ENCODE measurements around the gene PLTP.
"Not testable (repeated sequence)": the region's sequence is repeated elsewhere in the genome, so short reads cannot be mapped to it uniquely, and the experiment has no call there.

PLTP gene

GRCh38 chr20:45883100-45883469 lies 28.9 kb downstream of the PLTP start:
- in situ Hi-C loops (cut with HindIII; ENCODE audit: low sequenced_read_pairs) = no loop called here
- no peak for DNase-seq (ENCODE audit: low read depth)
- TF ChIP-seq CTCF (IDR thresholded peaks at IDR 0.05; ENCODE audit: low read depth, low read length, missing control alignments) = no peak
- H3K4me3 ChIP-seq (ENCODE audit: low read depth, low read length) = no peak overlapping the region

- no peak overlapping the region for H3K4me3 ChIP-seq (ENCODE audit: low read depth, low read length)
- no peak for DNase-seq (ENCODE audit: low read depth)
- no peak for TF ChIP-seq CTCF (IDR thresholded peaks at IDR 0.05; ENCODE audit: low read depth, low read length, missing control alignments)
- in situ Hi-C loops (cut with HindIII; ENCODE audit: low sequenced_read_pairs) = no loop called here
Observed at GRCh38 chr20:45882469-45883099, 29.4 kb downstream of the PLTP start.

- no peak for TF ChIP-seq CTCF (IDR thresholded peaks at IDR 0.05; ENCODE audit: low read depth, low read length, missing control alignments)
- peak; percentile 99 for DNase-seq (ENCODE audit: low read depth)
- peak within 1 kb of the TSS; percentile 64 for H3K4me3 ChIP-seq (ENCODE audit: low read depth, low read length)
- in situ Hi-C loops (cut with HindIII; ENCODE audit: low sequenced_read_pairs) = no loop called here
Observed at GRCh38 chr20:45880988-45881788, 30.8 kb downstream of the PLTP start, which contains the start of gene ZSWIM1. Gene ZSWIM1, plus strand, starts transcription at chr20:45881227. Its CDS starts 1,366 bp downstream, at chr20:45882593.

GRCh38 chr20:45878076-45878761 lies 33.7 kb downstream of the PLTP start:
- in situ Hi-C loops (cut with HindIII; ENCODE audit: low sequenced_read_pairs) = no loop called here
- no peak overlapping the region for H3K4me3 ChIP-seq (ENCODE audit: low read depth, low read length)
- DNase-seq (ENCODE audit: low read depth) = no peak
- TF ChIP-seq CTCF (IDR thresholded peaks at IDR 0.05; ENCODE audit: low read depth, low read length, missing control alignments) = no peak

- no peak for DNase-seq (ENCODE audit: low read depth)
- no peak for TF ChIP-seq CTCF (IDR thresholded peaks at IDR 0.05; ENCODE audit: low read depth, low read length, missing control alignments)
- no peak overlapping the region for H3K4me3 ChIP-seq (ENCODE audit: low read depth, low read length)
- in situ Hi-C loops (cut with HindIII; ENCODE audit: low sequenced_read_pairs) = no loop called here
Observed at GRCh38 chr20:45874576-45874975, 37.4 kb downstream of the PLTP start.

- in situ Hi-C loops (cut with HindIII; ENCODE audit: low sequenced_read_pairs); H3K4me3 ChIP-seq (ENCODE audit: low read depth, low read length); DNase-seq (ENCODE audit: low read depth): not testable (repeated sequence)
Observed at GRCh38 chr20:45874104-45874481, 37.9 kb downstream of the PLTP start.
